HG03025 (cell line): ENCODE data around the gene NEK9.
"Not testable (repeated sequence)": the region's sequence is repeated elsewhere in the genome, so short reads cannot be mapped to it uniquely, and the experiment has no call there.

Experiments
- ATAC-seq: cut with Tn5 transposase; IDR thresholded peaks from one replicate; pipeline ENCODE4 v1.9.1; 2021; ENCODE audit warnings: mild to moderate bottlenecking, moderate library complexity; ENCODE audit not compliant: unreplicated experiment, low FRiP score

Gene NEK9

DNA sequence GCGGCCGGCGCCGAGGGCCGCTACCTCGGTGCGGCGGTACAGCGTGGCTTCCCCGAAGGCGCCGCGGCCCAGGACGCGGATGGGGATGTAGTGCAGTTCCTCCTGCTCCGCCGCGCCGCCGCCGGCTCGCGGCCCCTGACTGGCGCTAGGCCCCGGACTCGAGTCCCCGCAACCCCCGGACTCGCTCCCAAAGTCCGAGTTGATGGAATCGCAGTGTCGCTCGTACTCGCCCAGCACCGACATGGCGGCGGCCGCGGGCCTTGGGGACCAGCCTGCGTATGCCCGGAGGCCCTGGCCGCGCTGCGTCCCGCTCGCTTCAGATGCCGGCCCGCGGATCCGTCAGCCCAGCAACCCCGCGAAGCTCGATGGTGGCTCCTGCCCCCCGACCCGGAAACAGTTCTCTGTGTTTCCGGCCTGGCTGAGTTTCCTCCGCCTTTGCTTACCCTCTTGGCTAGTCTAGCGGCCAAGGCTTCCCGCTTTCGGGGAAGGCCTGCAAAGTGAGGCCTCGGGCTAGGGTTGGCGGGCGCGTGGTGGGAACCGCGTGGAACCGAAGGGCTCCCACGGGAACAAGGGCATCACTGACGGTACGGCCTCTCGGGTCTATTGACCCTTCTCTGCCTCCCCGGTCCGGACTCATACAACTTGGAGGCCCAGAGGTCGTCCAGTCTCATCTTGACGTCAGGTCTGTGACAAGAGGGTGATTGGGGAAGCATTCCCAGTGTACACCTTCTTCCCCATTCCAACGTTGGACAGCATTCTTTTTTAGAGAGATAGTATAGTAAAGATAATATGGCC, at the start of gene NEK9:
Gene NEK9 (minus strand): TSS at position 370 of the 795 bp plus-strand sequence. CDS start 127 bp downstream, at position 243.
- ATAC-seq = peak; percentile 74

DNA sequence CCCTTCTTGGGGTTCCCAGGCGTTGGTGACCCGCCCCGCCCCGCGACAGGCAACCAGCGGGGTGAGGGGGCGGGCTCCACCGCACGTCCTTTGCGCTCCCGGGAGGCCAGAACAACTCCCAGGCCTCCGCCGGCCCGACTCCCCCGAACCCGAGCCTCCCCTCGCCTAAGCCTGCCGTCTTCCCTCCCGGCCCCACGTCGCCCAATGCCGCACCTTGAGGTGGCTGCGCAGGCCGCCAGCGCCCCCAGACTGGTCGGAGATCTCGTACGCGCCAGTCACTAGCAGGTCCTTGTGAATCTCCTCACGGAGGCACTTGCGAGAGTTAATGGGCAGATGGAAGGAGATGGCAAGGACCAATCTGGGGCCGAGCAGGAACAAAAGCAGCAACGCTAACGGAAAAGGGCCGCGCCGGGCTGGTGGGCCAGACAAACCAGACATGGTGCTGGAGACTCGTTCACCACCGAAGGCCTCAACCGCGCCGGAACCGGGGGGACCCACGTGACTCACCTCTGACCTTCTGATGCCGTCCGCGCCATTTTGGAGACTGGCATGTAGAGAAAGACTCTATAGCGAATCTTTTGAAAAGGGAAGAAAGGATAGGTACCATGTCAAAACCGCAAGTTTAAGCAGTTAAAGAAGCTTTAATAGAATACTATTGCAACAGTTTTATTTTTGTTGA, 49.4 kb upstream of the NEK9 start, which contains the start of gene TMED10:
Gene TMED10 (minus strand): TSS at position 471 of the 679 bp plus-strand sequence. CDS start 33 bp downstream, at position 438.
- ATAC-seq = peak; percentile 80

DNA sequence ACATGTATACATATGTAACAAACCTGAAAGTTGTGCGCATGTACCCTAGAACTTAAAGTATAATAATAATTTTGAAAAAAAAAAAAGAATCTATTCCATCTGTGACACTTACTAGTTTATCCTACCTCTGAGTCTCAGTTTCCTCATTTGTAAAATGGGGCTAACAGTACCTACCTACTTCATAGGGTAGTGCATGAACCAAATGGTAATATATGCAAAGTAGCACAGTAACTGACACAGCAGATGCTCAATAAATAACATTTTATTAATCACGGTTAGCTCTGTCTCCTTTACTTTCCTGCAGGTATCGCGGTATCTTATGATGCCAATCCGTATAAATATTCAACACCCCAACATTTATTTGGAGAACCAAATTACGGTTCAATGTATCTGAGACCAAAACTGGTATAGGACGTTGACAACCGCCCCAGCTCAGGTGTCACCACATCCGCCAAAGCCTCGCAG, 48.9 kb upstream of the NEK9 start:
- ATAC-seq = no peak

DNA sequence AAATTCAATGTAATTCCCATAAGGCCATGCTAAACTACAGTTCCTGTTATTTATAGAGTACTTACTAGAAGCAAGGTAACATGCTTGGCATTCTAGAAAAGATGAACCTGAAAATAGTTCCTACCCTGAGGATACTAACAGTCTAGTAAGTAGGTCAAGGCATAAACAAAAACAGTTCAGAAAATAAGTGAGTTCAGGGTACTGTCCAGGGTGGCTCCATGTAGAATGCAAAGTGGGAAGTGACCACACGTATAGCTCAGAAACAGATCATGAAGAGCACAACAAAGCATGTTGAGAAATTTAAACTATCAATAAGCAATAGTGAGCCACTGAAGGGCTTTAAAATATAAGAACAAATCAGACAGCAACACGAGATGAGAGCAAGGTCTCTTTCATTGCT, 47.2 kb upstream of the NEK9 start:
- ATAC-seq = no peak

DNA sequence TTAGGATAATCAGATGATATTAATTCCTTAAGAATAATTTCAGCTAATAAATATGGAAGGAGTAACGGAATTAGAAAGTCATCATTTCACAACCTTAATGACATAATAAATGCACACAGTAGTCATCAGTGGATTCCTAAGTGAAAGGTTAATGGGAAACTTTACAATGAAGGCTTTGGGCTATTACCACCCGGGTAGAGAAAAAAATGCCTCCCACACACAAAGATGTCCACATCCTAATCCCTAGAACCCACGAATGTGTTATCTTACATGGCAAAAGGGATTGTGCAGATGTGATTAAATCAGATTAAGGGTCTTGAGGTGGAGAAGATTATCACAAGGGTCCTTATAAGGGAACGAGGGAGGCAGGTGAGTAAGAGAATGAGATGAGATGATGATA, 43.9 kb upstream of the NEK9 start:
- ATAC-seq = no peak

DNA sequence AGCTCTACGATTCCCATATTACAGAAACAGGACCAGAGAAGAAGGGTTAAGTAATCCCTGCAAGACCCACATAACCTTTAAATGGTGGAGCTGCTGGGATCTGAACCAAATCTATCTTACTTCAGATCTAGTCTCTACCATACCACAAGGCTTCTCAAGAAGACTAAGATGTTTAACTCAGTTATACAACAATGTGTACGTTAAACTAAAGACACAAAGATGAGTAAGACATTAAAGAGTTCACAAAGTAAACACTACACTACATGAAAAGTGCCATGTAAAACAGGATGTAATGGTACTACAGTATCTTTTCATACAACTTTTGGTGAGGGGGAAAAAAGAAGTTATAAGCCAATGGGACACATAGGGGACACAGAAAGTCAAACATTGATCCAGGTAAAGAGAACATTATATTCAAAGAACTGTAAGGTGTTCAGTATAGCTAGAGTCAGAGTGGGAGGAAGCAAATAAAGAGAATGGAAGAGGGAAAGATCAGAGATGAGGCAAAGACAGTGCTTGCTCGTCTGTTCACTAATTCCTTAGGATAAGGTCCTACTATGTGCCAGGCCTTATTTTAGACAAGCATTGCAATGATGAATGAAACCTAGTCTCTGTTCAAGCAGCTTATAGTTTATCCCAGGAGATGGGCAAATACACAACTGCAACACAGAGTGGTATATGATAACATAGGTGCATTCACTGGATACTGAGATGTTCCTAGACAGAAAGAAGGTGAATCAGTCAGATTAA, 41.9 kb upstream of the NEK9 start:
- no peak for ATAC-seq

DNA sequence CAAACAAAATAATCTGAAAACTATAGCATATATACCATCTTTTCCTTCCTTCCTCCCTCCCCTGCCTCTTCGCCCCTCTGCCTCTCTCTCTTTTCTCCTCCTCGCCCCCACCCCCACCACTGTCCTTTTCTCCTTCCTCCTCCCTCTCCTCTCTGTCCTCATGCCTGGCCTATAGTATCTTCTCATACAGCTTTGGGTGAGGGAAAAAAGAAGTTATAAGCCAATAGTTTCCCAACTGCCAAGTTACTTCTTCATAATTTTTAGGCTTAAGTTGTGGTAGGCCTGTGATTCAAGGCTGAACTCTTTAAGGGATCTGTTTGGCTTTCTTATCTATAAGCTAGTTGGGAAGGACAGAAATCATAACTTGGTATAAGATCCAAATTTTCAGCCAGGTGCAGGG, 40.5 kb upstream of the NEK9 start:
- no peak for ATAC-seq

DNA sequence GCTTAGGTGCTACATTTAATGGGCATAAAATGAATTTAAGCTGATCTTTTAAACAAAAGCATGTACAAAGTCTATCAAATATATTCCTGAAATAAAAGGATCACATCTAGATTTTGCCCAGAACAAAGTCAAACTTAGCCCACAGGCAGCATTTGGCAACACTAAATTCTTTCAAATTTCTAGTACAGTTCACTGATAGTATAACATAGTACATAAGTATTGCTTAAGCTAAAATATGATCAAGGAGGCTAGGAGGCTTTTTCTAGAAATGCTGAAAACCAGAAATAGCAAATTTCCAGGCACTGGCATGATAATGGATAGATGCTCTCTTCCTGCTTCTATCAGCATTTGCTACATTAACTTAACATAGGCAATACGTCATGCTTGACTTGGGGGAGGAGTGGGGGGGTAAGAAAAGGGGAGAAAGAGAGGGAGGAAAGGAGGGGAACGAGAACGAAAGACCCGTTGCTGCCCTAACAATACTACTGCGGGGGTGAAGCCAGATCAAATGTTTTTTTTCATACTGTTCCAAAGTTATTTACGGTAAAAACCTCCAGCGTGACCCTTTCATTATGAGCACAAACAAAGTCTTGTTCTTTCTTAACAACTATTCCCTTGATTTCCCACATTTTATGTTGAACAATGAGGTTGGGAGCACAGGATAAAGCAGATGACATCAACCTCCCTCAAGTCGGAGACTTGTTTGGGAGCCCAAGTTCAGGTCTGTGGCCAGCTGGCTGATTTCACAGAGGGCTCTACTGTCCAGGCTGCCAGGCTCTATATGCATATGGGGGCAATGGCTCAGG, 38.9 kb upstream of the NEK9 start:
- no peak for ATAC-seq

DNA sequence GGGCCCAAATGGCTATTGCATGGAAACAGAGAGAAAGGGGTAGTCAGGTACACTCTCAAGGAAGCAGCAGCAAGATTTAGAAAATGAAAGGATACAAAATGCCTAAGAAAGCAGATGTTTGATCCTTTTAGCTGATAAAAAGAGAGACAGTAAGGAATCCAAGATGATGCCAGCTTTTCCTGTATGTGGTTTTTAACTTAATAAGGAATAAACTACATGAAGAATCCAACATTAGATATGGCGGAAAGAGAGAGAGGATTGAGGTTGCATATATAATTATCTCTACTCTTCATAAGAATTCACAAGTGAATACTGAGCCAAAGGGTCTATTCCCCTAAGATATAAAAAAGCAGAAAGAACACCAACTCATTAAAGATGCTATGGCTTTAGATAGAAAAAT, 38.0 kb upstream of the NEK9 start:
- ATAC-seq = no peak

DNA sequence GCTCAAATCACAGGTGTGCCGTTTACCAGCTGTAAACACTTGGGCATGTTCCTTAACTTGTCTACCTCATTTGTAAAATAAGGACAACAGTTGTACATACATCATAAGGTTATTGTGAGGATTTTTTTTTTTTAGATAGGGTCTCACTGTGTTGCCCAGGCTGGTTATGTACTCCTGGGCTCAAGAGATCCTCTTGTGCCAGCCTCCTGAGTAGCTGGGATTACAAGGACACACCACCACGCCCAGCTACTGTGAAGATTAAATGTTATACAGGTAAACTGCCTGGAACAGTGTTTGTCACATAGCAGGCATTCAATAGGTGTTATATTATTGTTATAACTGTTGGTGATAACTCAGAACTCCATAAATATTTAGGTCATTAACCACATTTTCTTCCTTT, 36.8 kb upstream of the NEK9 start:
- ATAC-seq = no peak

DNA sequence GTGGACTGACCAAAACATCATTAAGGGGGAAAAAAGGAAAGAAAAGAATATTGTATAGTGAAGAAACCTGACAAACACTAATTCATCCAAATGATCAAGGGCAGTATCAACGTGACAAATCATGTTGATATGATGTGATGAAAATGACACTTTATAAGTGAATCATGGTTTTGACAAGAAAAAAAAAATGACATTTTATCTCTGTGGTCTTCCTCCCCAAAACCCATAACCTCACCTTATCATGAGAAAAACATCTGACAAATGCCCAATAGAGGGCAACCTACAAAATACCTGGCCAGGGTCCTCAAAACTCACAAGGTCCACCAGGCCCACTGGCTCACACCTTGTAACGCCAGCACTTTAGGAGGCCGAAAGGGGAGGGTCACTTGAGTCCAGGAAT, 35.8 kb upstream of the NEK9 start:
- ATAC-seq = no peak

DNA sequence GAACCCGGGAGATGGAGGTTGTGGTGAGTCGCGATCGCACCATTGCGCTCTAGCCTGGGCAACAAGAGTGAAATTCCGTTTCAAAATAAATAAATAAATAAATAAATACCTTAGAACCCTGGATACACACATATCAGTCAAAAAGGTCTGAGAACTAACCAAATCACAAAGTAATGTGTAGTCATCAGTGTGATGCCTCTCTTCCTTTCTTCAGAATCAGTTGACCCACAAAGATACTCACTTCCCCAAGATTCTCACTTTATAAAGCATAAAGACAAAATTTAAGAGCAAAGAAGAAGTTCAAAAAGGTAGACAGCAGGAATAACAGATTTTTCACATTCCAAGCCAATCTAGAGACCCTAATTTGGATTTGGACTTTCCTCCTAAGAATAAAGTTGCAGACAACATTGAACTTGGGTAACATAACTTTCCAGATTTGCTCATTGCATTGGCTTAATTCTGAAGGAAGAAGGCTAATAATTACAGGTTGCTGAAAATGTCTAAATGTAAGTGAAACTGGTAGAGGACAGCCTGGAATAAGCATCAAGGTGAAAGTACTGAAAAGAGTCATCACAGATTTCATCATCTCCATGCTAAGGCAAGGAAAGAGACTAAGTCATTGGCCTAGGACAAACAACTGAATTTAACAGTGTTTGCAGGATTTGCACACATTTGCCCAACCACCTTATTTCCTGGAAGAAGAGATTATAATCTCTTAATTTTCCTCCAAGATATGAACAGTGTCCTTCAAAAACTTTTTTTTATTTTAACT, 32.2 kb upstream of the NEK9 start:
- no peak for ATAC-seq

DNA sequence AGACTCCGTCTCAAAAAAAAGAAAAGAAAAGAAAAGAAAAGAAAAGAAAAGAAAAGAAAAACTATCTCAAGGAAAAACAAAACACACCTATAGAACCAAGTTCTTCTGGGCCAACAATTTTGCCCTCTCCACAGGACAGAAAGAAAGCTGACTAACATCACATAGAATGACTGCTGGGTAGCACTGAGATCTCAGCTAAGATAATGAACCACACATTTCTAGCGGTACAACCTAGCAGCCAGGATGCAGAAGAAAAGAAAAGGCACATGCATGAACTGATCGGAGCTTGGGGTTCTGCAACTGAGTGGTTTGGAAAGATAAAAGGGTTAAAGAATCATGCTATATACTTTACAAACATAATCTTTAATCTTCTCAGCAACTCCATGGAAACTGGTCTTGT, 30.1 kb upstream of the NEK9 start:
- ATAC-seq = no peak

DNA sequence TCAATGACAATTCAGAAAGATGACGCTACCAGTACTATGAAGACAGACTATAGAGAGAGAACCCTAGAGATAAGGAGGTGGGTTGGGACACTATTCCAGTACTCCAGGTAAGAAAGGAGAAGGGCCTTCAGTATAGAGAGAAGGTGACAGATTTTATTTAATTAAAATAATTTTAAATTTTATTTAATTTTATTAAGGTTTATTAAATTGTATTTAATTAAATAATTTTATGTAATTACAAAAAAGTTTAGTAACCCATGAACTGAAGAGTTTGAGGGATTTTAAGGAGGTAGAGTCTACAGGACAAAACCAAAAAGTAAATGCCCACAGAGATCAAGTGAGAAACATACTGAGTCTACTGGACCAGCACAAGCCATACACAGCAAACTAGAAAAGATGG, 29.3 kb upstream of the NEK9 start:
- ATAC-seq = no peak

DNA sequence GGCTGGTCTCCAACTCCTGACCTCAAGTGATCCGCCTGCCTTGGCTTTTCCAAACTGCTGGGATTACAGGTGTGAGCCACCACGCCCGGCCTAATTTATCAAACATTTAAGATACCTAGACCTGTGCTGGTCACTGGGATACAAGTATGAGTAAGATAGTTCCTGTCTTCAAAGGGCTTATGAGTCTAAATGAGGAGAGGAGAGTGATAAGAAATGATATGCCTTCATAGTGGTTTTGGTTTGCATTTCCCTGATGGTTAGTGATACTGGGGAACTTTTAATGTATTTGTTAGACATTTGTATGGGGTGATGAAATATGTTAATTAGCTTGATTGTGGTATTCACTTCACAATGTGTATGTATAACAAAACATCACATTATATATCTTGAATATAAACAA, 28.3 kb upstream of the NEK9 start:
- ATAC-seq = no peak

DNA sequence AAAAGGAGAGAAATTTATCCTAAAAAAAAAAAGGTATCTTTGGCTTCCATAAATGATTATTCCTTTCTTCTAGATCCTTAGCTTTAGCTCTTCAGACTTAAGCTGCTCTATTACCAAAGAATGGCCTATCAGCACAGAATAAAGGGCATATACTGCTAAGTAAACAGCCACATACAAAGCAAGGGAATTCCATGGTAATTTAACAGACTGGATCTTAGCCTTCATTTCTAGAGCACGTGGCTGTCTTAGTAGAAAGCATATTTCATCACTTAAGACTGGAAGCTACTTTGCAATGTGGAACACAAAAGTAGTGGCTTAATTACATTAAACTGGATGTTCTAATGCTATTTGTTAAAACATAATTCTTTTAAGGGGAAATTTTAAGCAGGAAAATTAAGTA, 26.4 kb upstream of the NEK9 start:
- ATAC-seq = no peak

DNA sequence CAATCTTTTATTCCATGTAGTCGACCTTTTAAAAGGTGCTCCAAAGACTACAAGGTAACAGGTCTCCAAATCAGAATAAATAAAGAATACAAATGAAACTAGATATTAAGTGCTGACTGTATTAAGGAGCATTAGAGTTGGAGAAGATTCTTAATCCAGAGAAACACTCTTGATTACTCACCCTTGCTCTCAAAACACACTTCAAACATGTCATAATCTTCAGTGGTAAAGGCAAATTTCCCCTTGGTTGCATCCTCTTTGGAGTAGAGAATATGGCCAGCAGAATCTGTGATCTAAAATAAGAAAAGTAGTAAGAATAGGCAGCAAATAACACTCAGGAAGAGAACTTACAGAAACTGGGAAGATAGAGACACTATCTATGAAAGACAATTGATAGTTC, 25.0 kb upstream of the NEK9 start:
- no peak for ATAC-seq

DNA sequence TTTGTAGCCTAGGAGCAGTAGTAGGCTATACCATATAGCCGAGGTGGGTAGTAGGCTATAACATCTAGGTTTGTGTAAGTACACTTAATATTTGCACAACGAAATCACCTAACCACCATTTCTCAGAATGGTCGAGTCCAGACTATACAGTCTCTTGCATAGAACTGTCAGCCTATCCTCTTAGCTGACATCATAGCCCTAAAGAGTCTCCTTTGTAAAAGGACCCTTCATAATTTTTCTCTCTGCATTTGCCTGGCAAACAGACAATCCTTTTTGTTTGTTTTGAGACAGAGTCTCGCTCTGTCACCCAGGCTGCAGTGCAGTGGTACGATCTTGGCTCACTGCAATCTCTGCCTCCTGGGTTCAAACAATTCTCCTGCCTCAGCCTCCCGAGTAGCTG, 23.8 kb upstream of the NEK9 start:
- not testable (repeated sequence) for ATAC-seq

DNA sequence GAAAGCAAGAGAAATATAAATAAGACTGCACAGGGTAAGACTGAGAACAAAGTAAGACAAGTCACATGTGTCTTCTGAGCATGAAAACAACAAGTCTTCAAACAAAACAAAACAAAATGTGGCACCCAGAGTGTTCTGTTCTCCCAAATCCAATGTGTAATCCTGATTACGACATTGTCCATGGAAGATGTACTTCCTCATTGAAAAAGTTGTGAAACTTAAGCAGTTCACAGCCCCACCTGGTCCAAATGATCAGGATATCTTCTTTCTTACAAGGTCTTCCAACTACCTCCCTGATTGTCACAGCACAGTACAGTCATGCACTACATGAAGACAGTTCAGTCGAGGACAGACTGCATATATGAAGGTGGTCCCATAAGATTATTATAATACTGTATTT, 23.3 kb upstream of the NEK9 start:
- ATAC-seq = no peak
